Epidermal melanocyte (primary cell): ENCODE results near the gene PKP3.
"Not testable (repeated sequence)": the region's sequence is repeated elsewhere in the genome, so short reads cannot be mapped to it uniquely, and the experiment has no call there.

Experiments used
- DNase-seq: peaks from one replicate; pipeline ENCODE4 v3.0.0; 2011; ENCODE audit warnings: low spot score; ENCODE audit not compliant: insufficient read length

PKP3 gene

DNA sequence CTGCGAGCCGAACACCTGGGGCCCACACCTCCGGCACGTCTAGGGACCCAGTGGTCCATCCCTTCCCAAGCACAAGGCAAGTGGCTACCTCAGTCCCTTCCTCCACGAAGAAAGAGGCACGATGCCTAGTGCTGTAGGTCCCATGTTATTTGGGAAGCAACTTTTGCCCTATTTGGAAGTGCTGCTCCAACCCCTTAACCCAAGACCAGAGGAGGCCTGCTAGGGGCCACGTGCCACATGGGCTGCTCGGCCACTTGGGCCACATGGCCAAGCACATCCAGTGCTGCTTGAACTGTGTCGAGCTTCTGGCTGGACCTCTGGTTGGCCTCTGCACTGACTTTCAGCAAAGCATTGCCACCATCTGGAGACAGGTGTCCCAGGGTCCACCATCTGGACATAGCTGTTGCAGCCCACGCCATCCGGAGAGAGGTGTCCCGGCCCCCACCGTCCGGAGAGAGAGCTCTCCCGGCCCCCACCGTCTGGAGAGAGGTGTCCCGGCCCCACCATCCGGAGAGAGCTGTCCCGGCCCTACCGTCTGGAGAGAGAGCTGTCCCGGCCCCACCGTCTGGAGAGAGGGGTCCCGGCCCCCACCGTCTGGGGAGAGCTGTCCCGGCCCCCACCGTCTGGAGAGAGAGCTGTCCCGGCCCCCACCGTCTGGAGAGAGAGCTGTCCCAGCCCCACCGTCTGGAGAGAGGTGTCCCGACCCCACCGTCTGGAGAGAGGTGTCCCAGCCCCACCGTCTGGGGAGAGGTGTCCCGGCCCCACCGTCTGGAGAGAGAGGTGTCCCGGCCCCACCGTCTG lies 31.2 kb upstream of the PKP3 start:
- DNase-seq: no peak

DNA sequence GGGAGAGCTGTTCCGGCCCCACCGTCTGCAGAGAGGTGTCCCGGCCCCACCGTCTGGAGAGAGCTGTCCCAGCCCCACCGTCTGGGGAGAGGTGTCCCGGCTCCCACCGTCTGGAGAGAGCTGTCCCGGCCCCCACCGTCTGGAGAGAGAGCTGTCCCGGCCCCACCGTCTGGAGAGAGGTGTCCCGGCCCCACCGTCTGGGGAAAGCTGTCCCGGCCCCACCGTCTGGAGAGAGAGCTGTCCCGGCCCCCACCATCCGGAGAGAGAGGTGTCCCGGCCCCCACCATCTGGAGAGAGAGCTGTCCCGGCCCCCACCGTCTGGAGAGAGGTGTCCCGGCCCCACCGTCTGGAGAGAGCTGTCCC lies 30.6 kb upstream of the PKP3 start:
- DNase-seq: not testable (repeated sequence)

DNA sequence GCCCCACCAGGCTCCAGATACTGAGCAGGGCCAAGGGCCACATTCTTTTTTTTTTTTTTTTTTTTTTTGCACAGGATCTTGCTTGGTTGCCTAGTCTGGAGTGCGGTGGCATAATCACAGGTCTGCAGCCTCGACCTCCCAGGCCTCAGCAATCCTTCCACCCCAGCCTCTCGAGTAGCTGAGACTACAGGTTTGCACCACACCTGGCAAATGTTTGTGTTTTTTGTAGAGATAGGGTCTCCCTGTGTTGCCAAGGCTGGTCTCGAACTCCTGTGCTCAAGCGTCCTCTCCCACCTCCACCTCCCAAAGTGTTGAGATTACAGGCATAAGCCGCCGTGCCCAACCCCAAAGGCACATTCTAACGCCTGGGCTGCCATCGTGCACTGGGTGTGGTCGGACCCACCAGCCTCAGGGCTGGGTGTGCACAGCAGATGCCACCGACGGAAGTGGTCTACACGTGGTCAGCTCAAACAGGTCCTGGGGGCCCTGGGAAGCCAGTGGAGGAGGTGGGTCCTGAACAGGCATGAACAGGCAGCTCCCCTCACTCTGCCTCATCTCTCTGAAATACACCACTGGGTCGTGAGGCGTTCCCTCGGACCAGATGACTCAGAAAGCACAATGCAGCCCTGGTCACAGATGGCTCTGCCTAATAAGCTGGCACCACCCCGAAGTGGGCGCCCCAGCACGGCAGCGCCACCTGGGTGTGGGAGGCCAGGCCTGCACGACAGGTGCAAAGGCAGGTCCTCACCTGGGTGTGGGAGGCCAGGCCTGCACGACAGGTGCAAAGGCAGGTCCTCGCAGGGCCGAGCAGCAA lies 29.9 kb upstream of the PKP3 start:
- DNase-seq: no peak

DNA sequence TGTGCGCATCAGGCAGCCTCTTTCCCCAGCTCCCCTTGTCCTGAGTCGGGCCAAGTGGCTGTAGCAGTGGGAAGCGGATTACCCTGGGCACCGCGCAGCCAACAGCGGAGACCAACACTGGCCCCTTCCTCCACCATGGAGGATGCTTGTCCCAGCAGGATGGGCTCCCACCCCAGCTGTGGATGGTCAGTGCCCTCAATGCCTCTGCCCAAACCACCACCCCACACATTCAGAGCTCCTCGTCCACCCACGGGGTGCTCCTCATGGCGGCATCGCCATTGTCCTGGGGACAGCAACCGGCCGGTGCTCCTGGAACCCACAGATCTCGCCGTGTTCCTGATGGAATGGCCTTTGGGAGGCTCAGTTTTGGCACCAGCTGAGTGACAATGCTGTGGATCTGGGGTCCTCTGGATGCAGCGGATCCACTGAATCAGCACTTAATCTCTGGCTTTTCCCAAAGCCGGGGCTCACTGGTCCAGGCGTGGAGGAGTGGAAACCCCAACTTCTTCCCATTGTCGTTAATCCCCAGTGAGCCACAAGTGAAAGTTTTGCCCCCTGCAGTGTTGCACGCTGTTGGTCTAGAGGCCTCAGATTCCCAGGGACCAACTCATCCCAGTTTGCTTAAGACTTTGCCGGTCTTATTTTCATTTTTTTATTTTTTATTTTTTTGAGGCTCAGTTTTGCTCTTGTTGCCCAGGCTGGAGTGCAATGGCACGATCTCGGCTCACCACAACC lies 28.9 kb upstream of the PKP3 start:
- DNase-seq: no peak

DNA sequence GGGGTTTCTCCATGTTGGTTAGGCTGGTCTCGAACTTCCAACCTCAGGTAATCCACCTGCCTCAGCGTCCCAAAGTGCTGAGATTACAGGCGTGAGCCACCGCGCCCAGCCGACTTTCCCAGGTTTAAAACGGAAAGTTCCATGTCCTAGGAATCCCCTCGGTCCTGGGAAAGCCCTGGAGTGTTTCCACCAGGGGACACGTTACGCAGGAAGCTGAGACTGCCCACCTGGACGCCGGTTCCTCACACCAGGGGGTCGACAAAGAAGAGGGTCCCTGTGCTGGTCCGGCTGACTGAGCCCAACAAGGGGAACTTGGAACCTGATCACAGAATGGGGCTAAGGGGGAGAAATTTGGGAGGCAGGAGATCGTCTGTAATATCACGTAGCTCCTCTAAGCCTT lies 28.2 kb upstream of the PKP3 start:
- no peak for DNase-seq

DNA sequence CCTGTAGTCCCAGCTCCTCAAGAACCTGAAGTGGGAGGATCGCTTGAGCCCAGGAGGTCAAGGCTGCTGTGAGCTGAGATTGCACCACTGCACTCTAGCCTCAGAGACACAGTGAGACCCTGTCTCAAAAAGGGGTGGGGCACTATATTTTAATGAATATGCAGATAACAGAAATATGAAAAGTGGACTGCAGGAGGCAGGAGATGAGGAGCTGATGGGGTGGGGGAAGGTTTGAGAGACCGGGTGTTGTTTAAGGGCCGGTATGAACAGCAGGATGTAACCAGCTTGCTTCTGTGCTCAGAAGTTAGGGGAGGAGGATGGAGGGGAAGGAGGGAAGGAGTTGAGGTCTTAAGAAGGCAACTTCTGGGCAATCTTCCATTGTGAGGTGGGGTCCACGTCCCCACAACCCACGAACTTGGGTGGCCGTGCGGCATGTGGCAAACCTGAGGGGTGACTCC lies 26.0 kb upstream of the PKP3 start:
- DNase-seq: no peak

DNA sequence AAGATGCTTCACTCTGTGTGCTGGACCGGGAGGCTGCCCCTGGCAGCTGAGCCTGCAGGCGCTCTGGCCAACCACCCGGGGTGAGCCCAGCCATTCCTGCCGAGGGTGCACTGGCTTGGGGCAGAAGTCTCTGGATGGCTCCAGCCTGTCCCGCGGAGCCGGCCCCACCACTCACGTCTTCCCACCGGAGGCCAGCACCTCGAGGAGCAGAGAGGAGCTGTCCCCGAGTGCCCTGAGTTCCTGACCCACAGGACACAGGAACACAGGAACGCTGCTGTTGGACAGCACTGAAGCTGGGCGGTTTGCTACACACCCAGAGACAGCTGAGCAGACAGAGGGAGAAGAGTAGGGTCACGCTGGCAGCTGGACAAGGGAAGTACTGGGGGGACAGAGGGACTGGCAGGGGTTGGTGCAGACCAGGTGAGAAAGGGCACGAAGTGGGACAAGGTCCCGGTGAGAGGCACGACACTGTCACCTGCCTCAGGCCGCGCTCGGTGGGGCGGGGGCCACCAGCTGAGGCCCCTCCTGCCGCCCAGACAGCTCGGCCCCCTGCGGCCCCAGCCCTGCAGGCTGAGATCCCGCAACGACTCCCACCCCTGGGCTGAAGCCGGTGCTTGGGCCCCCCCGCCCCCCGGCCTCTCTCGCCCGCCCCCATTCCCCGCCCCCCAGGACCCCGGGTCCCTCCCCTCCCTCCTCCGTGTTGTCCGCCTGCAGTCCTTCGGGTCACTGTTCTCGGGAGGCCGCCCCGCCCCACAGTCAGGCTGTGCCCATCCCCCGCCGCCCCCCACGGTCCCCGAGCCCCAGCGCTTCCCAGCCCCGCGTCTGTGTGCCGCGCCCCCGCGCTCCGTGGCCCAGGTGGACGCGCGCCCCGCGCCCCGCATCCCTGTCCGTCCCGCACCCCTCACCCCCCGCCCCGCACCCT lies 25.3 kb upstream of the PKP3 start:
- DNase-seq: peak; percentile 64

DNA sequence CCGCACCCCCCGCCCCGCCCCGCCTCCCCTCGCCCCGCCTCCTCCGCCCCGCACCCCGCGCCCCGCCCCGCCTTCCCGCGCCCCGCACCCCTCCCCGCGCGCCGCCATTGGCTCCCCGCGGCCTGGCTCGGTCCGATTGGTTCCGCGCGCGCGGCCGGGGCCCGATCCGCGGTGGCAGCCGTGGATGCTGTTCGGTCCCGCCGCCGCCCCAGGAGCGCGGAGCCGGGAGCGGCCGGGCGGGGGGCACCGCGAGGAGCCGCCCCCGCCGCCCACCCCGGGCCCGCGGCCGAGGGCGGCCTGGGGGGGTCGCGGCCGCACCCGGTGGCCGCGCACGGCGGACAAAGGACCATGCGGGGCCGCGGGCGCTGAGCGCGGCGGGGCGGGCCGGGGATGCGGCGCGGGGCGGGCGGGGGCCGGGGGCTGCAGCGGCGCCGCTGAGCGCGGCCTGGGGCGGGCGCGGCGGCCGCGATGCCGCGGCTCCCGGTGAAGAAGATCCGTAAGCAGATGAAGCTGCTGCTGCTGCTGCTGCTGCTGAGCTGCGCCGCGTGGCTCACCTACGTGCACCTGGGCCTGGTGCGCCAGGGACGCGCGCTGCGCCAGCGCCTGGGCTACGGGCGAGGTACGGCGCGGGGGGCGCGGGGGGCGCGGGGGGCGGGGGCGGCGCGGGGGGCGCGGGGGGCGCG lies 24.5 kb upstream of the PKP3 start, which contains the start of gene B4GALNT4:
B4GALNT4 (plus strand) TSS at position 164 of the 683 bp plus-strand sequence; CDS start at position 469, 305 bp downstream.
- DNase-seq: peak; percentile 86

DNA sequence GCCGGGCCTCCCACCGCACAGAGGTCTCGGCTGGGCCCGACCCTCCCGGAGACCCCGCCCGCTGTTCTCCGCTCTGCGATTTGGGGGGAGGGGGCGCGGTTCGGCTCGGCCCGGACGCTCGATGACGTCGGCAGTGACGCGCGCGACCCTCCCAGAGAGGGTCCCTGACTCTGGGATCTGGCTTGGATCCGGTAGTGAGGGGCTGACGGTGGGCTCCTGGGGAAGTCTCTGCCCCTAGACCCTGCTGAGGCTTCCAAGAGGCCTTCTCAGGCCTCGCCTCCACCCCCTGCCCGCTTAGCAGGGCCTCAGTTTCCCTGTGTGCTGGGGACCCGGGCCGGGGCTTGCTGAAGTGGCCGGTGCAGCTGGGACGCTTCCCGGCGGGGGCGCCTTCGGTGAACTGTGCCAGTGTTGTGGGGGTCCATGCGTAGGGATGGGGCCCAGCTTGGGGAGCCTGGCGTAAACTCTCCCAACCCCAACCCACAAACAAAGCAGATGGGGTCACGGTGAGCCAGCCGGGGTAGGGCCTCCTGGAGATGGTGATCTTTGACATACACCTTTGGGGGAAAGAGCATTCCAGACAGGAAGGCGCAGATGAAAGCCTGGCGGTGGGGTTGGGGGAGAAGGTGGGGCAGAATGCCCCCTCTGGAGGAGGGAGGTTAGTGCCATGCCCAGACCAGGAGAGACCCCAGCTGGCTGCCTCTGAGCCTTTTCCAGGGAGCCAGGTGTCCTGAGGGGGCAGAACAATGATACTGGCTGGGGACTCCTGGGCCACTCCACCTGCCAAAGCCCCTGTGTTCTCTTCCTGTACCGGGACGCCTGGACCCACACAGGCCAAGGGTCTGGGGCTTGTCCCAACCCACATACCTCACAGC lies 23.7 kb upstream of the PKP3 start:
- peak; percentile 17 for DNase-seq

DNA sequence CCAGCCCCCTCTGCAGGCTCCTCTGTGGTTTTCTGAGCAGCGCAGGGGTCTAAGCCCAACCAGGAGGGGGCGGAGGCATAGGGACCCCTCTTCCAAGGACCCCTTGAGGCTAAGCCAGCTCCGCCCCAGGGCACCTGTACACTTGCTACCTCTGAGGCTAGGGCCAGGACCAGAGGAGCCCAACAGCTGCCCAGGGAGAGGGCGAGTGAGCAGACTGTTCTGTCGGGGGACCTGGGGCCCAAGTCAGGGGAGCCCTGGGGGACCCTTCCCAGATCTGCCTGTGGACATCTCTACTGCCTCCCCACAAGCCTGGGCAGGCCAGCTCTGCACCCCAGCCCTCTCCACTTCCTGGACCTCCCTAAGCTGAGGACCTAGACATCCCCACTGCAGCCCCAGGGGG lies 23.0 kb upstream of the PKP3 start:
- peak; percentile 17 for DNase-seq

DNA sequence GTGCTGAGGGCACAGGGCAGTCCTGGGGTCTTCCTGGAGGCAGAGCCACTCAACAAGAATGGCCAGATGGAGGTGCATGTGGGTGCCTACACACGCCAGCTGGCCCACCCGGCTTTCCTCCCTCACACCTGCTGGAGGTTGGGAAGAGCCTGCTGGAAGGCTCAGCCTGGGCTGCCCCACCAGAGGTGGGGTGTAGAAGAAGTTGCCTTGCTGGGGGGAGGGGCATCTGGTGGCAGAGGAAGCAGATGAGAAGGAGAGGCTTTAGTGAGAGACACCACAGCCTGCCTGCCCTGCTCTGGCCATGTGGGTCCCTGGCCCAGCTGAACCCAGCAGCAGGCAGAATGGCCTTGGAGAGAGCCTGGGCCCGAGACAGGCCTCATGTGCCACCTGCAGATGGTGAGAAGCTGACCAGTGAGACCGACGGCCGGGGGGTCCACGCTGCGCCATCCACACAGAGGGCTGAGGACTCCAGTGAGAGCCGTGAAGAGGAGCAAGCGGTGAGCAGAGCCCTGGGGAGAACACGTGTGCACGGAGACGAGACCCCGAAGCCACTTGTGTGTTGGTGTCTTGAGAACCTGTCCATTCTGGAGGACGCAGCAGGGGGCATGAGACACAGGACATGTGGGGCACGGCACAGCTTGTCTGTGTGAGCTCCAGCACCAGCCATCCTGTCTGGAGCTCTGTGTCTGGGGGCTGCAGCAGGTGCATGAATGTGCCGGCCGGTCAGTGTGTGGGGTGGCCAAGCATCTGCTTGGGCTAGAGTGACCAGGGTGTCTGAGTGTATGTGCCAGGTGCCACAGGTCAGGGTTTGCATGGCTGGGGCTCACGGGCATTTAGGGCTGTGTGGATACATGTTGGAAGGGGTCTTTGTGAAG lies 22.1 kb upstream of the PKP3 start:
- peak; percentile 16 for DNase-seq

DNA sequence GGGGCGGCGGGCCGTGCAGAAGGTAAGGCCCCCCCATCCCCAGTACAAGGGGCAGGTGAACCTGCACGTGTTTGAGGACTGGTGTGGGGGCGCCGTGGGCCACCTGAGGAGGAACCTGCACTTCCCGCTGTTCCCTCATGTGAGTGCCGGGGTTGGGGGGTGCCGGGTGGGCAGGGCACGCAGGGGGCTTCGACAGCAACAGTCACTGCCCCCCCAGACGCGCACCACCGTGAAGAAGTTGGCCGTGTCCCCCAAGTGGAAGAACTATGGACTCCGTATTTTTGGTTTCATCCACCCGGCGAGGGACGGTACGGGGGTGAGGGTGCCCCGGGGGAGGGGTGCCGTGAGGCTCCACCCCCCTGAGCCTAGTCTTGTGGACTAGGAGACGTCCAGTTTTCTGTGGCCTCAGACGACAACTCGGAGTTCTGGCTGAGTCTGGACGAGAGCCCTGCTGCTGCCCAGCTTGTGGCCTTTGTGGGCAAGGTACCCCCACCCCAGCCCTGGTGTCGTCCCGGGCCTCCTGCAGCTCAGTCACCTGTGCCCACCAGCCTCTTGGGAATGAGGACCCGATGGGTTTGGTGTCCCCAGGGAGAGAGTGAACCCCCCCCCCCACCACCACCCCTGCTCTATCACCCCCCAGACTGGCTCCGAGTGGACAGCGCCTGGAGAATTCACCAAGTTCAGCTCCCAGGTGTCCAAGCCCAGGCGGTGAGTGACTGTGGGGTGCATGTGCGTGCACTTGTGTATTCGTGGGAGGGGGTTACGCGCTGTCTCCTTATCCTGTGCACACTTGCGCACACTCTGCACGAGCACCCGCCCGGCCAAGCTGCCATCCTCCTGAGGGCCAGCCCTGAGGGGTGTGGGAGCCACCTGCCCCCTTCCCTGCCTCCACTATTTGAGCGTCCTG lies 20.9 kb upstream of the PKP3 start:
- DNase-seq: peak; percentile 16

DNA sequence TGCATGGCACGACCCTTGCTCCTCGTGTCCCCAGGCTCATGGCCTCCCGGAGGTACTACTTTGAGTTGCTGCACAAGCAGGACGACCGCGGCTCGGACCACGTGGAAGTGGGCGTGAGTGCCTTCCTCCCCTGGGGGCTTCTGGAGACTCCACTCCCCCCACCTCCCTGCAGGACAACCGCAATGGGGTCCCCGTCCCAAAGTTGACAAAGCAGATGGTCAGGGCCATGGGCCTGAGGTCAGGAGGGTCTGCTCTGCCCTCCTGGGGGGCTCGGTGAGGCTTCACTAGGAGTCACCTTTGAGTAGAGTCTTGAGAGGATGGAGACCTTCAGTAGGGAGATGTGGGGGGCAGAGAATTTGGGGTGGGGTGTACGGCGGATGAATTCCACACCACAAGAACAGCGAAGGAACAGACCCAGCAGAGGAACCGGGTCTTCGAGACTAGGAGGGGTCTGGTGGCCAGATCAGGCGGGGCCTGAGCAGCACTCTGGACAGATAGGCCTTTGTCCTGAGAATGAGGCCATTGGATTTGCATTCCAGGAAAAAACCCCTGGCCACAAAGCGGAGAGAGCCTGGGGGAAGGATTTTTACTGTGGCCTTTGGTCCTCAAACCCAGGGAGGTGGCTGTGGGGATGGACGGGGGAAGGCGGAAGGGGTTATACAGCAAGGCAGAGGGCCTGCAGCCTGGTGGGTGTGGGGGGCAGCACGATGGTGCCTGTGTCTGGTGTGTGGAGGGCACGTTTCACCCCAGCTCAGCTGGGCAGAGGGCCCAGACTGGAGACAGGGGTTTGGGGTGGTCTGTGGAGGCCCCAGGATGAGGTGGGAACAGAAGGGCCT lies 20.1 kb upstream of the PKP3 start:
- peak; percentile 100 for DNase-seq

DNA sequence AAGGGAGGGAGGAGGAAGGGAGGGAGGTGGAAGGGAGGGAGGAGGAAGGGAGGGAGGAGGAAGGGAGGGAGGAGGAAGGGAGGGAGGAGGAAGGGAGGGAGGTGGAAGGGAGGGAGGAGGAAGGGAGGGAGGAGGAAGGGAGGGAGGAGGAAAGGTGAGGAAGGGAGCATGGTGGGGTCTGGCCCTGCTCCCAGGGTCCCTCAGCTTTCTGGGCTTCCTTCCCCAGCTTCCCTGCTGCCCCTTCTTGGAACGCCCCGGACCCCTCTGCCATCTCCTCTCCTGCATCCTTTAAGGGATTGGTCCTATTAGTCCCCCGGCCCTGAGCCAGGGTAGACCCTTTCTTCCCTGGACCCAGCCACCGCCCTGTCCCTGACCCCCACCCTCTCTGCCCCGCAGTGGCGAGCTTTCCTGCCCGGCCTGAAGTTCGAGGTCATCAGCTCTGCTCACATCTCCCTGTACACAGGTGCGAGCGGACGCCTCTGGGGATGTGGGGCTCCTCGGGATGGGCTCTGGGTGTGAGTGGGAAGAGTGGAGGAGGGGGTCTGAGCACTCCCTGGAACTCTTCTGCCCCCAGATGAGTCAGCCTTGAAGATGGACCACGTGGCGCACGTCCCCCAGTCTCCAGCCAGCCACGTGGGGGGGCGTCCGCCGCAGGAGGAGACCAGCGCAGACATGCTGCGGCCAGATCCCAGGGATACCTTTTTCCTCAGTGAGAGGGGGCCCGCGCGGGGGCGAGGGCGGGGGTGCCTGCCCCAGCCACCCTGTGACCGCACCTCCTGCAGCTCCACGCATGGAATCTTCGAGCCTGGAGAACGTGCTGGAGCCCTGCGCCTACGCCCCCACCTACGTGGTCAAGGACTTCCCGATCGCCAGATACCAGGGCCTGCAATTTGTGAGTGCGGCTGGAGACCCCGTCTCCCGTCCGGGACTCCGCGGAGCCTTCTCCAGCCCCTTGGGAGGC lies 18.7 kb upstream of the PKP3 start:
- DNase-seq: peak; percentile 15

DNA sequence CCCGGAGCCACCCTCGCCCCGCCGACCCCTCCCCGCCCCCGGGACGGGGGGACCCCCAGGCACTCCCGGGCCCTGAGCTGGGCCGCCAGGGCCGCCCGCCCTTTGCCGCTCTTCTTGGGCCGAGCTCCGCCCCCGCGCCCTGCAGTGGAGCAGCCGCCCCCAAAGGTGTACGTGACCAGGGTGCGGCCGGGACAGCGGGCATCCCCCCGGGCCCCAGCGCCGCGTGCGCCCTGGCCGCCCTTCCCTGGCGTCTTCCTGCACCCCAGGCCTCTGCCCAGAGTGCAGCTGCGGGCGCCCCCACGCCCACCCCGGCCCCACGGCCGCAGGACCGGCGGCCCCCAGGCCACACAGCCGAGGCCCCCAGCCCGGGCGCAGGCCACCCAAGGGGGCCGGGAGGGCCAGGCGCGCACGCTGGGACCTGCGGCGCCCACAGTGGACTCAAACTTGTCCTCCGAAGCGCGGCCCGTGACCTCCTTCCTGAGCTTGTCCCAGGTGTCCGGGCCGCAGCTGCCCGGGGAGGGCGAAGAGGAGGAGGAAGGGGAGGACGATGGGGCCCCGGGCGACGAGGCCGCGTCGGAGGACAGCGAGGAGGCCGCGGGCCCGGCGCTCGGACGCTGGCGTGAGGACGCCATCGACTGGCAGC lies 17.4 kb upstream of the PKP3 start:
- peak; percentile 10 for DNase-seq
